Stomach (tissue), 4 donors: ENCODE measurements around the gene CEMP1.

ENCODE experiments used
- EP300 ChIP-seq: sonication (generic); formaldehyde crosslinking; IDR thresholded peaks from one replicate; pipeline ENCODE4 v1.6.1; 2017; ENCODE audit warnings: antibody characterized with exemption
- POLR2A ChIP-seq, 4 donors: fragments of 450-650 bp; IDR thresholded peaks; one replicate each; pipeline ENCODE4 v1.6.1; 2016; ENCODE audit warnings: antibody characterized with exemption in 4 of 4, control low read depth in 2 of 4, mild to moderate bottlenecking in 1 of 4, moderate library complexity in 1 of 4
- TF ChIP-seq, protein P1 (sequence below), 7 experiments: fragments of 450-650 bp in 4 of 7; fragments of 200-600 bp in 3 of 7; sonication (generic) in 3 of 7; IDR thresholded peaks; one replicate each; pipeline ENCODE4 v1.5.1; 2016 to 2019; ENCODE audit warnings: antibody characterized with exemption in 7 of 7, control low read depth in 2 of 7, mild to moderate bottlenecking in 1 of 7

DNA sequence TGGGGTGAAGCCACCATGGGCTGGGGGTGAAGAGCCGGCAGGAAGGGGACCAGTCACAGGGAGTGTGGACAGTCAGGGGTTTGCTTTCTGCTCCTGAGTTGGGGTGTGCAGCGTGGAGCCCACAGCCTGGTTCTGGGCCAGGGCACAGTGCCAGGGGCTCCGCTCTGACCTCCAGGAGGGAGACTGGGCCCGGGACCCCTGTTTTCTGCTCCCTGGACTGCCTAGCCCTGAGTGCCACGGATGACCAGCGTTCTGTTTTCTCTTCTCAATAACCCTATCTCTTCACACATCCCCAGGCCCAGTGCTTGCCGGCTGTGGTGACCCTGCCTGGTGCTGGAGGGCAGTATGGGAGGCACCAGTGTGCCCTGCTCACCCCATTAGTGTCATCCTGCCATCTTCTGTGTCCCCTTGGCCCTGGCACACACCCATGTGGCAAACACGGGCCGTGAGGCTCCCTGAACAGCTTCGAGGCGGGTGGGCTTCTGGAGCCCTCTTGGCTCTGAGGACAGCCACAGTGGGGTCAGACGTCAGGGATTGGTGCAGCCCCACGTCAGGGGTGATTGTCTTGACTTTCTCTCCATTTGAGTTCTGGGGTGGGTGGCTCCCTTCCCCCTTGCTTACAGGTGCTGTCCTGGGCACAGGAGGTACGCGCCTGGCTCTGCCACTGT lies 1.1 kb downstream of the CEMP1 start:
- TF ChIP-seq, protein P1, sequence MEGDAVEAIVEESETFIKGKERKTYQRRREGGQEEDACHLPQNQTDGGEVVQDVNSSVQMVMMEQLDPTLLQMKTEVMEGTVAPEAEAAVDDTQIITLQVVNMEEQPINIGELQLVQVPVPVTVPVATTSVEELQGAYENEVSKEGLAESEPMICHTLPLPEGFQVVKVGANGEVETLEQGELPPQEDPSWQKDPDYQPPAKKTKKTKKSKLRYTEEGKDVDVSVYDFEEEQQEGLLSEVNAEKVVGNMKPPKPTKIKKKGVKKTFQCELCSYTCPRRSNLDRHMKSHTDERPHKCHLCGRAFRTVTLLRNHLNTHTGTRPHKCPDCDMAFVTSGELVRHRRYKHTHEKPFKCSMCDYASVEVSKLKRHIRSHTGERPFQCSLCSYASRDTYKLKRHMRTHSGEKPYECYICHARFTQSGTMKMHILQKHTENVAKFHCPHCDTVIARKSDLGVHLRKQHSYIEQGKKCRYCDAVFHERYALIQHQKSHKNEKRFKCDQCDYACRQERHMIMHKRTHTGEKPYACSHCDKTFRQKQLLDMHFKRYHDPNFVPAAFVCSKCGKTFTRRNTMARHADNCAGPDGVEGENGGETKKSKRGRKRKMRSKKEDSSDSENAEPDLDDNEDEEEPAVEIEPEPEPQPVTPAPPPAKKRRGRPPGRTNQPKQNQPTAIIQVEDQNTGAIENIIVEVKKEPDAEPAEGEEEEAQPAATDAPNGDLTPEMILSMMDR (IDR thresholded peaks at IDR 0.05), result no peak
- TF ChIP-seq POLR2A (IDR thresholded peaks at IDR 0.05) (no peak), EP300 (no peak)
